H1 (cell line): ENCODE data around the gene SEMA3F. TPM values are rescaled to one million over a fixed set of nuclear protein-coding genes. Genes with fewer than 3 reads are reported as not detected.

Source experiments
- CTCF ChIA-PET: fragments of 300-600 bp; sonication (Branson Sonifier 250); formaldehyde crosslinking; loops from one replicate; lab custom pipeline; 2021; ENCODE audit not compliant: partially characterized antibody; lab: Charles Lee
- POLR2A ChIA-PET: fragments of 300-600 bp; sonication (Branson Sonifier 250); formaldehyde crosslinking; loops from one replicate; lab custom pipeline; 2021; ENCODE audit warnings: inconsistent platforms; ENCODE audit not compliant: partially characterized antibody; lab: Charles Lee
- DNase-seq, 2 experiments: peaks; one replicate each; pipeline versions ENCODE4 v3.0.0 to v3.0.0-alpha.2; 2010 to 2022; ENCODE audit warnings: low spot score in 2 of 2, low read depth in 1 of 2, mixed read lengths in 1 of 2
- FAIRE-seq: peaks from 2 replicates; lab custom pipeline; 2011; peaks lifted over from hg19 to GRCh38; lab: Jason Lieb, UNC
- H2AFZ ChIP-seq: 2 replicates; pipeline ENCODE4 v1.8.1; 2012; ENCODE audit warnings: low read length, inconsistent platforms
- H2AK5ac ChIP-seq: 2 replicates; pipeline ENCODE4 v1.6.1; 2013; ENCODE audit warnings: low read depth, low read length
- H2BK120ac ChIP-seq: replicated peaks from 2 replicates; pipeline ENCODE3; 2013; ENCODE audit warnings: low read depth, low read length, inconsistent platforms
- H2BK12ac ChIP-seq: 2 replicates; pipeline ENCODE4 v1.6.1; 2013; ENCODE audit warnings: low read depth, low read length
- H2BK15ac ChIP-seq: 2 replicates; pipeline ENCODE4 v1.6.1; 2013; ENCODE audit warnings: low read length
- H2BK20ac ChIP-seq: 2 replicates; pipeline ENCODE4 v1.6.1; 2013; ENCODE audit warnings: low read length
- H2BK5ac ChIP-seq: 2 replicates; pipeline ENCODE4 v1.6.1; 2013; ENCODE audit warnings: low read depth, low read length
- H3K14ac ChIP-seq: 2 replicates; pipeline ENCODE4 v1.6.1; 2013; ENCODE audit warnings: inconsistent platforms; ENCODE audit not compliant: insufficient read length
- H3K18ac ChIP-seq: 2 replicates; pipeline ENCODE4 v1.6.1; 2013; ENCODE audit warnings: low read length; ENCODE audit errors: extremely low read depth
- H3K23ac ChIP-seq: 2 replicates; pipeline ENCODE4 v1.6.1; 2013; ENCODE audit warnings: inconsistent platforms; ENCODE audit not compliant: insufficient read length
- H3K23me2 ChIP-seq: 2 replicates; pipeline ENCODE4 v1.6.1; 2013; ENCODE audit warnings: low read depth, low read length
- H3K27ac ChIP-seq: 2 replicates; pipeline ENCODE4 v1.6.1; 2011; ENCODE audit warnings: low read depth, low read length, inconsistent platforms
- H3K27me3 ChIP-seq, 4 experiments: replicated peaks in 1 of 4; 1 replicate in 1 of 4; 2 replicates in 3 of 4; pipeline versions ENCODE4 v1.6.1 to v1.8.1; 2011 to 2013; ENCODE audit warnings: low read length in 3 of 4, mild to moderate bottlenecking in 3 of 4, inconsistent platforms in 2 of 4, mixed read lengths in 2 of 4, moderate library complexity in 1 of 4; ENCODE audit not compliant: control insufficient read depth in 3 of 4, insufficient read depth in 3 of 4; ENCODE audit errors: extremely low read depth in 1 of 4
- H3K36me3 ChIP-seq, 4 experiments: 2 replicates each; pipeline versions ENCODE4 v1.6.1 to v1.8.1; 2011 to 2013; ENCODE audit warnings: mild to moderate bottlenecking in 4 of 4, low read length in 3 of 4, moderate library complexity in 2 of 4, control low read depth in 1 of 4, inconsistent platforms in 1 of 4; ENCODE audit not compliant: insufficient read depth in 4 of 4, control insufficient read depth in 2 of 4
- H3K4ac ChIP-seq: replicated peaks from 2 replicates; pipeline ENCODE3; 2013; ENCODE audit warnings: low read length, low read depth, mixed read lengths, inconsistent platforms; ENCODE audit not compliant: insufficient read length
- H3K4me1 ChIP-seq, 4 experiments: replicated peaks in 1 of 4; 1 replicate in 1 of 4; 2 replicates in 3 of 4; pipeline versions ENCODE4 v1.6.1 to v1.8.1; 2011 to 2013; ENCODE audit warnings: low read length in 3 of 4, inconsistent platforms in 2 of 4, mixed read lengths in 1 of 4; ENCODE audit not compliant: insufficient read depth in 4 of 4, control insufficient read depth in 3 of 4
- H3K4me2 ChIP-seq, 2 experiments: 2 replicates each; pipeline versions ENCODE4 v1.6.1 to v1.8.1; 2011 to 2013; ENCODE audit warnings: low read depth in 2 of 2, low read length in 2 of 2, control low read depth in 1 of 2, inconsistent platforms in 1 of 2, mild to moderate bottlenecking in 1 of 2; ENCODE audit not compliant: insufficient read depth in 1 of 2
- H3K4me3 ChIP-seq, 4 experiments: fragments of 200-600, 300-600 bp in 1 of 4; sonication (generic), shearing (Covaris generic), sonication (Bioruptor Twin) in 1 of 4; 2 replicates each; pipeline versions ENCODE4 v1.5.1 to v1.8.1; 2011 to 2016; ENCODE audit warnings: low read length in 4 of 4, low read depth in 3 of 4, control low read depth in 2 of 4, inconsistent platforms in 2 of 4, mild to moderate bottlenecking in 2 of 4, mixed read lengths in 1 of 4, moderate library complexity in 1 of 4; ENCODE audit not compliant: insufficient read depth in 2 of 4; ENCODE audit errors: extremely low read depth in 1 of 4
- H3K56ac ChIP-seq: replicated peaks from 2 replicates; pipeline ENCODE3; 2013; ENCODE audit warnings: low read depth, mild to moderate bottlenecking, mixed read lengths, low read length, inconsistent platforms; ENCODE audit not compliant: insufficient read length
- H3K79me1 ChIP-seq: 2 replicates; pipeline ENCODE4 v1.6.1; 2013; ENCODE audit warnings: low read depth, low read length, control low read depth
- H3K79me2 ChIP-seq, 2 experiments: 2 replicates each; pipeline versions ENCODE4 v1.6.1 to v1.8.1; 2012 to 2013; ENCODE audit warnings: low read length in 2 of 2, mild to moderate bottlenecking in 2 of 2, inconsistent platforms in 1 of 2; ENCODE audit not compliant: insufficient read depth in 2 of 2, control insufficient read depth in 1 of 2
- H3K9ac ChIP-seq, 4 experiments: replicated peaks in 1 of 4; 1 replicate in 1 of 4; 2 replicates in 3 of 4; pipeline versions ENCODE4 v1.6.1 to v1.8.1; 2011 to 2013; ENCODE audit warnings: low read depth in 3 of 4, low read length in 3 of 4, control low read depth in 2 of 4, mild to moderate bottlenecking in 2 of 4, moderate library complexity in 2 of 4, inconsistent platforms in 1 of 4; ENCODE audit errors: extremely low read depth in 1 of 4
- H3K9me3 ChIP-seq, 2 experiments: 2 replicates each; pipeline versions ENCODE4 v1.6.1 to v1.8.1; 2012 to 2013; ENCODE audit warnings: mild to moderate bottlenecking in 2 of 2, moderate library complexity in 2 of 2, control low read depth in 1 of 2, inconsistent platforms in 1 of 2, low read depth in 1 of 2, low read length in 1 of 2, mixed read lengths in 1 of 2; ENCODE audit not compliant: insufficient read depth in 2 of 2
- H4K20me1 ChIP-seq, 2 experiments: replicated peaks in 1 of 2; 2 replicates each; pipeline versions ENCODE3 to v1.8.1; 2011 to 2013; ENCODE audit warnings: inconsistent platforms in 2 of 2, low read length in 2 of 2, mild to moderate bottlenecking in 1 of 2; ENCODE audit not compliant: insufficient read depth in 2 of 2, control insufficient read depth in 1 of 2
- H4K5ac ChIP-seq: 2 replicates; pipeline ENCODE4 v1.6.1; 2013; ENCODE audit warnings: low read length, low read depth, mixed read lengths, inconsistent platforms; ENCODE audit not compliant: insufficient read length
- H4K8ac ChIP-seq: 2 replicates; pipeline ENCODE4 v1.8.0; 2013; ENCODE audit warnings: mild to moderate bottlenecking, moderate library complexity, low read length, inconsistent platforms; ENCODE audit not compliant: insufficient read depth; ENCODE audit errors: extremely low read depth
- H4K91ac ChIP-seq: replicated peaks from 2 replicates; pipeline ENCODE3; 2013; ENCODE audit warnings: low read length, mixed read lengths, inconsistent platforms; ENCODE audit not compliant: insufficient read length
- WGBS, 2 experiments: shearing (Covaris generic) in 1 of 2; methylation state at CpG; one replicate each; pipeline versions ENCODE4 v1.1.6 to v1.1.7; 2013 to 2015; ENCODE audit warnings: low lambda C conversion rate in 2 of 2, mixed read lengths in 2 of 2, inconsistent platforms in 1 of 2, low coverage in 1 of 2, missing lambda C conversion rate in 1 of 2; ENCODE audit not compliant: insufficient replicate concordance in 2 of 2, insufficient coverage in 1 of 2, insufficient read length in 1 of 2; ENCODE audit errors: extremely low coverage in 1 of 2, missing lambda C conversion rate in 1 of 2; 5-methylcytosine and 5-hydroxymethylcytosine counted together
- polyA plus RNA-seq, 7 experiments: library from polyadenylated mRNA; depleted of rRNA in 3 of 7; stranded (reverse) in 5 of 7; unstranded in 2 of 7; fragments of >200 nt in 5 of 7; fragments of 200-250 nt in 2 of 7; gene quantifications; 1 replicate in 5 of 7; 2 replicates in 1 of 7; 4 replicates in 1 of 7; pipeline versions ENCODE4 v1.2.1 to v1.2.3, GENCODE V29; 2011 to 2013; ENCODE audit warnings: missing spikeins in 2 of 7, mixed read lengths in 2 of 7
- total RNA-seq: library from RNA; stranded (reverse); fragmentation: NEBNext Ultra II Directional; extraction: Animal tissue kit (Norgen Biotek cat#: 25700); gene quantifications from 2 replicates; pipeline ENCODE4 v1.2.1, GENCODE V29; 2021

The SEMA3F gene
- total and polyA plus RNA-seq, 2 of the 8 experiments (the other 6 are each of a cell fraction or from before 2014, with no cell fraction given), result 20.3 to 37.0 TPM

GRCh38 chr3:50160561-50160983, 5.4 kb downstream of the SEMA3F start:
- POLR2A ChIA-PET, result interaction anchor here (1.6 to 6.6 kb wide), 2 partner anchors 22 to 39 kb away, joined by 5 to 65 read pairs; no protein-coding TSS in a partner anchor
- Histone ChIP-seq H2AK5ac (no peak overlapping the region), H2AFZ (no peak overlapping the region), H3K27me3 (peaks cover 0 to 4% (median 0%) of the 10 kb centered on the region in 4 experiments; a peak in 2 of 7 replicates), H4K5ac (no peak overlapping the region), H3K27ac (no peak overlapping the region), H3K4ac (no peak overlapping the region), H3K23ac (no peak overlapping the region), H2BK15ac (no peak overlapping the region), H2BK5ac (0 out of 2 replicates have a peak overlapping the region, but pooled peaks have one; percentile 66), H4K91ac (no peak overlapping the region), H3K9ac (no peak overlapping the region), H3K36me3 (peaks cover 7 to 20% (median 15%) of the 10 kb centered on the region in 4 experiments; a peak in 5 of 8 replicates), H3K4me1 (peaks cover 0 to 42% (median 28%) of the 10 kb centered on the region in 4 experiments; a peak in 6 of 7 replicates), H2BK120ac (no peak overlapping the region), H3K18ac (no peak overlapping the region), H4K20me1 (peaks cover 3 to 18% of the 10 kb centered on the region in 2 experiments), H3K56ac (no peak overlapping the region), H3K79me2 (peaks cover 0 to 34% of the 10 kb centered on the region in 2 experiments; a peak in 3 of 4 replicates), H4K8ac (no peak overlapping the region), H3K4me2 (no peak overlapping the region), H2BK12ac (no peak overlapping the region), H3K4me3 (no peak overlapping the region), H2BK20ac (no peak overlapping the region), H3K9me3 (no peaks in the 10 kb centered on the region), H3K79me1 (peaks cover 25% of the 10 kb centered on the region), H3K14ac (no peak overlapping the region), H3K23me2 (peaks cover 12% of the 10 kb centered on the region; the same call in 1 of the 2 replicates)
- WGBS, 2 experiments, result 86% methylated on average over 6 of the region's 7 CpGs; no CpG with 5 or more reads in 1 of the 2 experiments
- no peak for DNase-seq
- FAIRE-seq, result no peak
- CTCF ChIA-PET, result interaction anchor here (0.7 to 1.3 kb wide), 2 partner anchors 34 to 40 kb away, joined by 3 to 5 read pairs; no protein-coding TSS in a partner anchor
